ENCODE results near the gene DBP.

DBP gene

GRCh38 chr19:48616491-48617056 lies 20.6 kb downstream of the DBP start:
- TF ChIP-seq, protein P1, sequence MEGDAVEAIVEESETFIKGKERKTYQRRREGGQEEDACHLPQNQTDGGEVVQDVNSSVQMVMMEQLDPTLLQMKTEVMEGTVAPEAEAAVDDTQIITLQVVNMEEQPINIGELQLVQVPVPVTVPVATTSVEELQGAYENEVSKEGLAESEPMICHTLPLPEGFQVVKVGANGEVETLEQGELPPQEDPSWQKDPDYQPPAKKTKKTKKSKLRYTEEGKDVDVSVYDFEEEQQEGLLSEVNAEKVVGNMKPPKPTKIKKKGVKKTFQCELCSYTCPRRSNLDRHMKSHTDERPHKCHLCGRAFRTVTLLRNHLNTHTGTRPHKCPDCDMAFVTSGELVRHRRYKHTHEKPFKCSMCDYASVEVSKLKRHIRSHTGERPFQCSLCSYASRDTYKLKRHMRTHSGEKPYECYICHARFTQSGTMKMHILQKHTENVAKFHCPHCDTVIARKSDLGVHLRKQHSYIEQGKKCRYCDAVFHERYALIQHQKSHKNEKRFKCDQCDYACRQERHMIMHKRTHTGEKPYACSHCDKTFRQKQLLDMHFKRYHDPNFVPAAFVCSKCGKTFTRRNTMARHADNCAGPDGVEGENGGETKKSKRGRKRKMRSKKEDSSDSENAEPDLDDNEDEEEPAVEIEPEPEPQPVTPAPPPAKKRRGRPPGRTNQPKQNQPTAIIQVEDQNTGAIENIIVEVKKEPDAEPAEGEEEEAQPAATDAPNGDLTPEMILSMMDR (IDR thresholded peaks at IDR 0.05; ENCODE audit: extremely low read depth, missing control alignments): no peak
- no peak for DNase-seq (ENCODE audit: low spot score)

DNA sequence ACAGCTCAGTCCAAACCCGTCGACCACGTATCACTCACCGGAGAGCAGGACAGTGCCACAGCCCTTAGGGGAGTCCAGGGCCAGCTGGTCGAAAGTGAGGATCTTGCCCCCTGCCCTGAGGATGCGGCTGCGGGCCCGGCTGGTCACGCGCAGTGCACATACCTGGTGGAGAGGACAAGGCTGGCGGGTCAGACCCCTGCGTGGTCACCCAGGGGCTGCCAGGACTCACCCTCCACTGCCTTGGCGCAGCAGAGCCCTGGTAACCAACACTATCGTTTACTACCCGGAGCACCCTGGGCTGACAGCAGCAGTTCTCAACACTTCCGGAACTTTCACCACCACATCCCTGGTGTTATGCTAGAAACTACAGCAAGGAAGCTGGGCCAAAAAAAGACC lies 21.1 kb downstream of the DBP start:
- DNase-seq (ENCODE audit: low spot score): no peak

GRCh38 chr19:48615231-48616040 lies 21.7 kb downstream of the DBP start:
- TF ChIP-seq, protein P1 (IDR thresholded peaks at IDR 0.05; ENCODE audit: extremely low read depth, missing control alignments): no peak
- DNase-seq (ENCODE audit: low spot score): no peak

More for the DNA sequence above, 21.1 kb downstream of the DBP start:
- TF ChIP-seq, protein P1 (IDR thresholded peaks at IDR 0.05; ENCODE audit: extremely low read depth, missing control alignments): no peak

- TF ChIP-seq, protein P1 (IDR thresholded peaks at IDR 0.05; ENCODE audit: extremely low read depth, missing control alignments): no peak
- DNase-seq (ENCODE audit: low spot score): no peak
Measured at GRCh38 chr19:48614436-48615230, 22.5 kb downstream of the DBP start, which contains the start of gene FAM83E. Gene FAM83E, minus strand, starts transcription at chr19:48615076. Its CDS starts 1,704 bp downstream, at chr19:48613372.

- TF ChIP-seq, protein P1 (IDR thresholded peaks at IDR 0.05; ENCODE audit: extremely low read depth, missing control alignments): no peak
- no peak for DNase-seq (ENCODE audit: low spot score)
Measured at GRCh38 chr19:48613852-48614435, 23.2 kb downstream of the DBP start.

DNA sequence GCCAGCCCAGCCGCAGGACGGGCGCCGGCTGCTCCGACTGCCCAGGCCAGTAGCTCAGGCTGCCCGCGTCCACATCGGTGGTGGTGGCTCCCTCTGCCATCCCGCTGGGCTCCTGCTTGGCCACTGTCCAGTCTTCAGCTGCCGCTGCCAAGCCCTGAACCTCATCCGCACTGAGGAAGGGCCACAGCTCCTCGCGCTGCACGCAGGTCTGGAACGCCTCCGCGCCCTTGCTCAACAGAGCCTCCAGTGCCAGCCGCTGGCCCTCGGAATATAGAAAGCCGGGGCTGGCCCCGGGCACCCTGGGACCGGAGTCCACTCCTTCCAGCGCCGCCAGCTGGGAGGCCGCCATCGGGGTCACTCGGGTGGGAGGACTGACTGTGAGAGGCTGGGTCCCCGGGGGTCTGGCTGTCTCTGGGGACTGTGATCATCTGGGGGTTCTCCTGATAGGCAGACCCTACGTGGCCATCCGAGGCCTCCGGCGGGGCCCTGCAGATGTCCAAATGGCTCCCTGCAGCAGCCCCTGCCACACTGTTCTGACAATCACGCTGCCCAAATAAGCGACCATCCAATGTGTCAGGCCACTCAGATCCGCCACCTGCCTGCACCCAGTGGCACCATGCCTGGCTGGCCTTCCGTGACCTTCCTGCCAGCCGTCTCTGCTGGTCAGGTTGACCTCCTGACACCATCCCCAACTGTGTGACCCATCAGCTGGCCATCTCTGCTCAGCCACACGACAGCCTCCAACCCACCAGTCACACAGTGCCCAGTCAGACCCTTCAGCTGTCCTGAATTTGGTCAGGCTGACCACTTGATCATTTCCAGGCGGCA lies 23.9 kb downstream of the DBP start:
- no peak for DNase-seq (ENCODE audit: low spot score)
- TF ChIP-seq, protein P1 (IDR thresholded peaks at IDR 0.05; ENCODE audit: extremely low read depth, missing control alignments): no peak
